Liver (tissue), 9 donors: ENCODE results near the gene MB21D2. TPM values are rescaled to one million over a fixed set of nuclear protein-coding genes. Genes with fewer than 3 reads are reported as not detected.

Experiments
- DNase-seq: peaks from one replicate; pipeline ENCODE4 v3.0.0-alpha.2; 2017; ENCODE audit warnings: low spot score
- H3K27ac ChIP-seq, 2 donors: one replicate each; pipeline ENCODE4 v1.7.0; 2013; ENCODE audit warnings: inconsistent platforms in 2 of 2, low read length in 2 of 2, control low read depth in 1 of 2, low read depth in 1 of 2, mild to moderate bottlenecking in 1 of 2
- H3K27me3 ChIP-seq, 4 donors: one replicate each; pipeline versions ENCODE4 v1.6.1 to v1.7.0; 2013; ENCODE audit warnings: low read length in 3 of 4, inconsistent platforms in 1 of 4, mild to moderate bottlenecking in 1 of 4, moderate library complexity in 1 of 4; ENCODE audit not compliant: control insufficient read depth in 4 of 4, insufficient read depth in 4 of 4
- H3K36me3 ChIP-seq, 4 donors: one replicate each; pipeline versions ENCODE4 v1.6.1 to v1.7.0; 2013; ENCODE audit warnings: low read length in 3 of 4, mild to moderate bottlenecking in 3 of 4, low read depth in 1 of 4, moderate library complexity in 1 of 4; ENCODE audit not compliant: control insufficient read depth in 4 of 4, insufficient read depth in 3 of 4
- H3K4me1 ChIP-seq, 4 donors: one replicate each; pipeline versions ENCODE4 v1.6.1 to v1.7.0; 2013; ENCODE audit warnings: low read length in 3 of 4, mild to moderate bottlenecking in 3 of 4, moderate library complexity in 1 of 4; ENCODE audit not compliant: control insufficient read depth in 4 of 4, insufficient read depth in 4 of 4
- H3K4me3 ChIP-seq, 3 donors: one replicate each; pipeline versions ENCODE4 v1.6.1 to v1.7.0; 2013; ENCODE audit warnings: low read length in 3 of 3, control low read depth in 1 of 3, low read depth in 1 of 3, mild to moderate bottlenecking in 1 of 3
- H3K9ac ChIP-seq, 2 donors: one replicate each; pipeline ENCODE4 v1.7.0; 2013; ENCODE audit warnings: low read length in 2 of 2, mild to moderate bottlenecking in 2 of 2, moderate library complexity in 2 of 2, control low read depth in 1 of 2, low read depth in 1 of 2
- H3K9me3 ChIP-seq, 4 donors: one replicate each; pipeline versions ENCODE4 v1.6.1 to v1.7.0; 2013; ENCODE audit warnings: low read length in 3 of 4; ENCODE audit not compliant: control insufficient read depth in 4 of 4
- EGR1 ChIP-seq, 2 donors: IDR thresholded peaks; 2 replicates each; pipeline ENCODE4 v1.6.1; 2016 to 2018; ENCODE audit warnings: antibody characterized with exemption in 2 of 2, low read depth in 2 of 2
- FOXA2 ChIP-seq: IDR thresholded peaks from 2 replicates; pipeline ENCODE4 v1.6.1; 2016; ENCODE audit warnings: antibody characterized with exemption
- GABPA ChIP-seq, 2 donors: IDR thresholded peaks in 1 of 2; conservative IDR thresholded peaks in 1 of 2; 2 replicates each; pipeline ENCODE4 v1.6.1; 2016; ENCODE audit warnings: antibody characterized with exemption in 2 of 2, mild to moderate bottlenecking in 1 of 2, moderate library complexity in 1 of 2
- HNF4G ChIP-seq: IDR thresholded peaks from 2 replicates; pipeline ENCODE4 v1.6.1; 2016; ENCODE audit warnings: antibody characterized with exemption
- JUND ChIP-seq, 2 donors: IDR thresholded peaks; 2 replicates each; pipeline ENCODE4 v1.6.1; 2016; ENCODE audit warnings: antibody characterized with exemption in 2 of 2
- RXRA ChIP-seq, 2 donors: IDR thresholded peaks; 2 replicates each; pipeline ENCODE4 v1.6.1; 2017 to 2018; ENCODE audit warnings: antibody characterized with exemption in 2 of 2, mild to moderate bottlenecking in 1 of 2
- SP1 ChIP-seq: IDR thresholded peaks from 2 replicates; pipeline ENCODE4 v1.6.1; 2018; ENCODE audit warnings: antibody characterized with exemption, mild to moderate bottlenecking
- TAF1 ChIP-seq: conservative IDR thresholded peaks from 2 replicates; pipeline ENCODE4 v1.6.1; 2016; ENCODE audit warnings: antibody characterized with exemption, mild to moderate bottlenecking
- whole genome bisulfite sequencing: extraction: QIAGEN DNeasy Blood & Tissue Kit; methylation state at CpG from one replicate; pipeline ENCODE4 v1.1.7; 2013; 5-methylcytosine and 5-hydroxymethylcytosine counted together
- polyA plus RNA-seq, 2 donors: library from polyadenylated mRNA; stranded (reverse) in 1 of 2; unstranded in 1 of 2; fragments of 200-250 nt in 1 of 2; fragments of >200 nt in 1 of 2; fragmentation: Nextera tagmentation in 1 of 2; extraction: Ambion mirVana in 1 of 2; gene quantifications; one replicate each; pipeline versions ENCODE4 v1.2.1 to v1.2.3, GENCODE V29; 2013 to 2015
- total RNA-seq, 2 donors: library from RNA; depleted of rRNA; stranded (reverse); fragments of >200 nt; gene quantifications; one replicate each; pipeline ENCODE4 v1.2.3, GENCODE V29; 2014
- TF ChIP-seq, protein P1 (sequence below): IDR thresholded peaks from 2 replicates; pipeline ENCODE4 v1.6.1; 2016; ENCODE audit warnings: antibody characterized with exemption, mild to moderate bottlenecking
- TF ChIP-seq, protein P2 (sequence below): IDR thresholded peaks from 2 replicates; pipeline ENCODE4 v1.6.1; 2016; ENCODE audit warnings: antibody characterized with exemption
- TF ChIP-seq, protein P3 (sequence below): IDR thresholded peaks from 2 replicates; pipeline ENCODE4 v1.6.1; 2016; ENCODE audit warnings: antibody characterized with exemption
- TF ChIP-seq, protein P4 (sequence below): fragments of 150-350 bp; IDR thresholded peaks from 2 replicates; pipeline ENCODE4 v1.5.1; 2017; ENCODE audit warnings: improper control_type of control experiment, low read depth, low read length; ENCODE audit not compliant: missing input control
- donor health status: healthy.
- donor health status: healthy.
- donor health status: healthy.
- donor health status: healthy.
- donor health status: healthy.

Gene MB21D2
- total and polyA plus RNA-seq, 4 donors, result 0.13 to 1.9 (median 0.46) TPM

DNA sequence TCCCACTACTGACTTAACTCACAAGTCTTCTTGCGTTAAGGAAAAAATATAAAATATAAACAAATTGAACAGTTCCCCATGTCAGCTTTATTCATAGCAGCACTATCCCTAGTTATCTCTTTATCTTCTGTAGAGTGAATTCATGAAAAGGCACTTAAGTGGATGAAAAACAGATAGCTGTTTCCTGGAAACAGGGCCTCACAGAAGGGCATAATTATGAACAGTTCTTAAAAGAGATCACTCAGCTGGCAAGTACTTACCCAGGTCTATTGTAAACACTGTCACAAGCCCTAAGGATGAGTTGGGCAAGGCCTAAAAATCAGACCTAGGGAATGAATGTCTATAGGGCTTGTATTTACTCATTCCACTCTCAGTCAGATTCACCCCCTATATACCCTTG, 10.7 kb downstream of the MB21D2 start:
- no peak for DNase-seq
- TF ChIP-seq RXRA (IDR thresholded peaks at IDR 0.05) (no peak), FOXA2 (no peak), HNF4G (no peak), TAF1 (no peak)
- TF ChIP-seq, protein P1, sequence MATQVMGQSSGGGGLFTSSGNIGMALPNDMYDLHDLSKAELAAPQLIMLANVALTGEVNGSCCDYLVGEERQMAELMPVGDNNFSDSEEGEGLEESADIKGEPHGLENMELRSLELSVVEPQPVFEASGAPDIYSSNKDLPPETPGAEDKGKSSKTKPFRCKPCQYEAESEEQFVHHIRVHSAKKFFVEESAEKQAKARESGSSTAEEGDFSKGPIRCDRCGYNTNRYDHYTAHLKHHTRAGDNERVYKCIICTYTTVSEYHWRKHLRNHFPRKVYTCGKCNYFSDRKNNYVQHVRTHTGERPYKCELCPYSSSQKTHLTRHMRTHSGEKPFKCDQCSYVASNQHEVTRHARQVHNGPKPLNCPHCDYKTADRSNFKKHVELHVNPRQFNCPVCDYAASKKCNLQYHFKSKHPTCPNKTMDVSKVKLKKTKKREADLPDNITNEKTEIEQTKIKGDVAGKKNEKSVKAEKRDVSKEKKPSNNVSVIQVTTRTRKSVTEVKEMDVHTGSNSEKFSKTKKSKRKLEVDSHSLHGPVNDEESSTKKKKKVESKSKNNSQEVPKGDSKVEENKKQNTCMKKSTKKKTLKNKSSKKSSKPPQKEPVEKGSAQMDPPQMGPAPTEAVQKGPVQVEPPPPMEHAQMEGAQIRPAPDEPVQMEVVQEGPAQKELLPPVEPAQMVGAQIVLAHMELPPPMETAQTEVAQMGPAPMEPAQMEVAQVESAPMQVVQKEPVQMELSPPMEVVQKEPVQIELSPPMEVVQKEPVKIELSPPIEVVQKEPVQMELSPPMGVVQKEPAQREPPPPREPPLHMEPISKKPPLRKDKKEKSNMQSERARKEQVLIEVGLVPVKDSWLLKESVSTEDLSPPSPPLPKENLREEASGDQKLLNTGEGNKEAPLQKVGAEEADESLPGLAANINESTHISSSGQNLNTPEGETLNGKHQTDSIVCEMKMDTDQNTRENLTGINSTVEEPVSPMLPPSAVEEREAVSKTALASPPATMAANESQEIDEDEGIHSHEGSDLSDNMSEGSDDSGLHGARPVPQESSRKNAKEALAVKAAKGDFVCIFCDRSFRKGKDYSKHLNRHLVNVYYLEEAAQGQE, result no peak
- TF ChIP-seq, protein P2, sequence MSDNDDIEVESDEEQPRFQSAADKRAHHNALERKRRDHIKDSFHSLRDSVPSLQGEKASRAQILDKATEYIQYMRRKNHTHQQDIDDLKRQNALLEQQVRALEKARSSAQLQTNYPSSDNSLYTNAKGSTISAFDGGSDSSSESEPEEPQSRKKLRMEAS, result no peak
- Histone ChIP-seq H3K9ac (no peak overlapping the region), H3K9me3 (no peaks in the 10 kb centered on the region), H3K27me3 (peaks cover 0 to 5% (median 2%) of the 10 kb centered on the region in 4 donors), H3K4me1 (no peaks in the 10 kb centered on the region), H3K4me3 (no peak overlapping the region), H3K36me3 (no peaks in the 10 kb centered on the region), H3K27ac (no peak overlapping the region)
- WGBS, result 90% methylated on average over 1 of the region's 1 CpG

DNA sequence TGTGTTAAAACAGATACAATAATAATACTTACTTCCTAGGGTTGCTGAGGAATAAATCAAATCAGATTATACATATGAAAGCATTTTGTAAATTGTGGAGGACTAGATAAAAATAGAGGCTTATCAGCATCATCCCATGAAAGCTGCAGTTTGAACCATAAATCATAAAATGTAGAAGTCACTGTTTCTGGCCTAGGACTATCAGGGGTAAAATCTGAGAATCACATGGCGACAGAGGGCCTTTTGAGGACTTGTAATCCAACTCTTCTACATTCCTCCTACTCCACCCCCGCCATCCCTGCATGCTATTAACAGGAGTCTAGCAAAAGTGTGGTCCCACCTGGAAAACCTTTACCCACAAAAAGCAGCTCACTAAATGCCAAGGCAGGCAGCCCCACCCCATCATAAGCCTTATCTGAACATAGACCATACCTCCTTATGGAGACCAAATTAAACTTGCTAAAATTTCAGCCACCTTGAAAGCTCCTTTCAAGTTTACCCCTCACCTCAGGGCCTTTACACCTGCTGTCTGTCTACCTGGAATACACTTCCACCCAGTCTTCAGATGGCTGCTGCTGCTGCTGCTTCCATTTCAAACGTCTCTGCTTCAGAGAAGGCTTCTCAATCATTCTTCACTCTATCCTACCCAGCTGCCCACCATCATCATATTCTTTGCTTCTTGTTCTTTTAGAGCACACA, 11.5 kb downstream of the MB21D2 start:
- no peak overlapping the region for H3K4me3 ChIP-seq
- H3K27me3 ChIP-seq, result no peaks in the 10 kb centered on the region
- no peak overlapping the region for H3K9ac ChIP-seq
- no peak overlapping the region for H3K27ac ChIP-seq
- no peaks in the 10 kb centered on the region for H3K36me3 ChIP-seq
- TF ChIP-seq EGR1 (IDR thresholded peaks at IDR 0.05; ENCODE audit: low read depth in 2 of 2) (no peak), SP1 (no peak), JUND (IDR thresholded peaks at IDR 0.05) (no peak), GABPA (IDR thresholded peaks at IDR 0.05 in 1 of 2, conservative IDR thresholded peaks at IDR 0.05 in 1 of 2) (no peak)
- TF ChIP-seq, protein P2, result no peak
- TF ChIP-seq, protein P3, sequence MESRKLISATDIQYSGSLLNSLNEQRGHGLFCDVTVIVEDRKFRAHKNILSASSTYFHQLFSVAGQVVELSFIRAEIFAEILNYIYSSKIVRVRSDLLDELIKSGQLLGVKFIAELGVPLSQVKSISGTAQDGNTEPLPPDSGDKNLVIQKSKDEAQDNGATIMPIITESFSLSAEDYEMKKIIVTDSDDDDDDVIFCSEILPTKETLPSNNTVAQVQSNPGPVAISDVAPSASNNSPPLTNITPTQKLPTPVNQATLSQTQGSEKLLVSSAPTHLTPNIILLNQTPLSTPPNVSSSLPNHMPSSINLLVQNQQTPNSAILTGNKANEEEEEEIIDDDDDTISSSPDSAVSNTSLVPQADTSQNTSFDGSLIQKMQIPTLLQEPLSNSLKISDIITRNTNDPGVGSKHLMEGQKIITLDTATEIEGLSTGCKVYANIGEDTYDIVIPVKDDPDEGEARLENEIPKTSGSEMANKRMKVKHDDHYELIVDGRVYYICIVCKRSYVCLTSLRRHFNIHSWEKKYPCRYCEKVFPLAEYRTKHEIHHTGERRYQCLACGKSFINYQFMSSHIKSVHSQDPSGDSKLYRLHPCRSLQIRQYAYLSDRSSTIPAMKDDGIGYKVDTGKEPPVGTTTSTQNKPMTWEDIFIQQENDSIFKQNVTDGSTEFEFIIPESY, result no peak
- TF ChIP-seq, protein P4, sequence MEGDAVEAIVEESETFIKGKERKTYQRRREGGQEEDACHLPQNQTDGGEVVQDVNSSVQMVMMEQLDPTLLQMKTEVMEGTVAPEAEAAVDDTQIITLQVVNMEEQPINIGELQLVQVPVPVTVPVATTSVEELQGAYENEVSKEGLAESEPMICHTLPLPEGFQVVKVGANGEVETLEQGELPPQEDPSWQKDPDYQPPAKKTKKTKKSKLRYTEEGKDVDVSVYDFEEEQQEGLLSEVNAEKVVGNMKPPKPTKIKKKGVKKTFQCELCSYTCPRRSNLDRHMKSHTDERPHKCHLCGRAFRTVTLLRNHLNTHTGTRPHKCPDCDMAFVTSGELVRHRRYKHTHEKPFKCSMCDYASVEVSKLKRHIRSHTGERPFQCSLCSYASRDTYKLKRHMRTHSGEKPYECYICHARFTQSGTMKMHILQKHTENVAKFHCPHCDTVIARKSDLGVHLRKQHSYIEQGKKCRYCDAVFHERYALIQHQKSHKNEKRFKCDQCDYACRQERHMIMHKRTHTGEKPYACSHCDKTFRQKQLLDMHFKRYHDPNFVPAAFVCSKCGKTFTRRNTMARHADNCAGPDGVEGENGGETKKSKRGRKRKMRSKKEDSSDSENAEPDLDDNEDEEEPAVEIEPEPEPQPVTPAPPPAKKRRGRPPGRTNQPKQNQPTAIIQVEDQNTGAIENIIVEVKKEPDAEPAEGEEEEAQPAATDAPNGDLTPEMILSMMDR, result no peak
- H3K9me3 ChIP-seq, result no peaks in the 10 kb centered on the region
- H3K4me1 ChIP-seq, result no peaks in the 10 kb centered on the region
- DNase-seq, result no peak
- 81% methylated on average over 3 of the region's 3 CpGs for WGBS
